GM21367 (cell line): Measurements from ENCODE around the gene KRTAP10-6.
"Not testable (repeated sequence)": the region's sequence is repeated elsewhere in the genome, so short reads cannot be mapped to it uniquely, and the experiment has no call there.

Experiments used
- ATAC-seq: cut with Tn5 transposase; IDR thresholded peaks from one replicate; pipeline ENCODE4 v1.9.1; 2021; ENCODE audit not compliant: unreplicated experiment

The KRTAP10-6 gene

DNA sequence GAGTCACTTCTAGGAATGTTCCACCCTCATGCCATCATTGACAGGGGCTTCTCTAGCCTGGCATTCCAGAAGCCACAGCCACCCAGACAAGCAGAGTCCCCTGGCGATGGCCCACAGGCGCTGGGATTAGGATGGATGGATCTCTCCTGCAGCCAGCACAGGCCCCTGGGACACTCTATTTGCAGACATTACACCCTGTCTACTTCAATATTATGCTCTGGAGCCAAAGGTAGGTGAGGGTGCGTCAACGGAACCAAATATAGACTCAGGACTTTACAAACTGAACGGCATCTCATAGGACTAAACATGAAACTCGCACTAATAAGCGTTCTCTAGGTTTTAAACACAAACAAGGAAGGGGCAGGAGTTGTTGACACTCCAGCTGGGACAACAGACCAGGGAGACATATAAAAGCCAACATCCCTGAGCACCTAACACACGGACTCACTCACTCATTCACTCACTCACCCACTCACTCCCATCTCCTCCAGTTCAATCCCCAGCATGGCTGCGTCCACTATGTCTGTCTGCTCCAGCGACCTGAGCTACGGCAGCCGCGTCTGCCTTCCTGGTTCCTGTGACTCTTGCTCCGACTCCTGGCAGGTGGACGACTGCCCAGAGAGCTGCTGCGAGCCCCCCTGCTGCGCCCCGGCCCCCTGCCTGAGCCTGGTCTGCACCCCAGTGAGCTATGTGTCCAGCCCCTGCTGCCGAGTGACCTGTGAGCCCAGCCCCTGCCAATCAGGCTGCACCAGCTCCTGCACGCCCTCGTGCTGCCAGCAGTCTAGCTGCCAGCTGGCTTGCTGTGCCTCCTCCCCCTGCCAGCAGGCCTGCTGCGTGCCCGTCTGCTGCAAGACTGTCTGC, 8.0 kb upstream of the KRTAP10-6 start, which contains the start of gene KRTAP10-7:
KRTAP10-7 (plus strand) TSS at position 480 of the 861 bp plus-strand sequence; CDS start at position 505, 25 bp downstream.
- ATAC-seq, result not testable (repeated sequence)

DNA sequence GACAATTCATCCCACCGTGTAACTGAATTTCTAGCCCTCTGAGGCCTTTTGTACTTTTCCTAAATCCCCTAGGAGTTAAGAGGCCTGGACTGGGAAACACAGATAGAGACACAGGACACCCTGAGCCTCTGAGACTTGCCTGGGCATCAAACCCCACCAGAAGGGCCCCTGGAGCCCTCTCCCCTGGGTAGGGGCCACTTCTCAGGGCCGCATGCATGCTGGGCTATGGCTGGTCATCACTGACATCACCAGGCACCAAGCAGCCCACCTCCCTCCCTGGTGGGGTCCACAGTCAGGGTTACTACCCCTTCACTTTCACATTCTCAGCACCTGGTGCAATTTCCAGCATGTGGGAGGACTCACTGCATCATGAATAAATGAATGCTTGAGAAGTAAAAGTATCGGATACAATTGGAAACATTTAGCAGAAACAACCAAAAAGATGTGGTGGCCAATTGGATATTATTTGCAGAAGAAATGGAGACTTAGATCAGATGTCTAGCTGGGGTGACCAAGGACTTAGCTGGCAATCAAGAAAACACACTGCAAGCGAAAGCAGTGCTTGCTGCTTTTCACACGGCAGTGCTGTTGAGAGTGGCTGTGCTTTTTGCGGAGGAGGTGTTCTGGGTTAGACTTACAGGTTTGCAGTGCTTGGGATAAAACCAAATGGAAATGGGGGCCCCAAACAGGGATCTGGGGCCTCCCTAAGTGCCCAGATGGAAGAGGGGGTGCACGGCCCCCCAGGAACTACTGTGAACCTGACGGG, 7.1 kb upstream of the KRTAP10-6 start:
- no peak for ATAC-seq

DNA sequence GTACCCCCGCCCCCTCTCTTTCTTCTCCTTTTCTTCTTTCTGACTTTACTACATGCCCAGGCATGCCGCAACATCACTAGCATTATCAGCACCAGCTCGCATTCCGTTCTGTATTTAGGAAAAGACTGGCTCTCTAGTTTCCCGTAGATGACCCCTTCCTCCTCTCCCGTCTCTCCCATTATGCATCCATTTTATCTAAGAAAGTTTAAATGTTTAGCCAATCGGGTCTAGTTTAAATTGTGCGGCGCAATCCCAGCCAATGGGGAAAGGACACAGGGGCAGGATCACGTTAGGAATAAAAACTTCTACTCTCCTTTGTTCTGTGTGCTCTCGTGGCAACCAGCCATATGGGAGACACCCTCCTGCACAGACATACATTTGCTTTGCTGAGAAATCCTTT, 5.8 kb upstream of the KRTAP10-6 start:
- ATAC-seq, result no peak

DNA sequence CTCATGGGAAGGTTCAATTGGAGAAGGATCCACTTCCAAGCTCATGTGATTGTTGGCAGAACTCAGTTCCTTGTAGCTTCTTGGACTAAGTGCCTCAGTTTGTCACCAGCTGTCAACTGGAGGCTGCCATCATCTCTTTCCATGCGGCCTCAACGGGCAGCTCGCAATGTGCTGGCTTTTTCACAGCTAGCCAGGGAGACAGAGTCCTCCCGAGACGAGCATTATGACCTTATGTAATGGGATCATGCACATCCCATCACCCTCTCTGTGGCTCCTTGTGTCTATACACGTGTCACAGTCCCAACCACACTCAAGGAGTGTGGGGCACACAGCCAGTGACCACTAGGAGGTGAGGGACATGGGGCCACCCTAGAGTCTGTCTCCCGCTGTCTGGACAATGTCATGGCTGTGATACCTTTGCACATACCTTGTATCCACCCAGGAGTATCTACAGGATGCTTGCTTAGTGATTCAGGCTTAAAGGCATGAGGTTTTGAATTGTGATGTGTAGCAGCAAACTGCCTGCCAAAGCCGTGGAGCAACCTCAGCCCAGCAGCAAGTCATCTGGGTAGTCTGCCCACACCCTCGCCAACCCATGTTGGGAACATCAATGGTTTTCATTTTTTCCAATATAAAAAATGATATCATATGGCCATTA, 3.9 kb upstream of the KRTAP10-6 start:
- no peak for ATAC-seq

DNA sequence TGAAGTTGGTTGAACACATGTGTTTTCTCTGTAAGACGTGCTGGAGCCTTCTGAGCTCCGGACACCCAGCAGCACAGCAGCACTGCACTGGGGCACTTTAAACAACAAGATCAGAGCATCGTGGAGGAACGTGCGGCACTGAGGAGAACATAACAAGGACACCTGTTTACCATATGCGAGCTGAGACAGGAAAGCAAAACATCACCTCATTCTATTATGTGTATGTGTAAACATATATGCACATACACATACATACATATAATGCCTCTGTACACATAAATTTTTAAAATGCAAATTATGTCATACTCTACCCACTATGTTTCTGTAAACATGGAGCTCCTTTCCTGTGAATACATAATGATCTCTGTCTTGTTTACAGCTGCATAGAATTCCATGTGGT, 3.2 kb upstream of the KRTAP10-6 start:
- ATAC-seq, result no peak

DNA sequence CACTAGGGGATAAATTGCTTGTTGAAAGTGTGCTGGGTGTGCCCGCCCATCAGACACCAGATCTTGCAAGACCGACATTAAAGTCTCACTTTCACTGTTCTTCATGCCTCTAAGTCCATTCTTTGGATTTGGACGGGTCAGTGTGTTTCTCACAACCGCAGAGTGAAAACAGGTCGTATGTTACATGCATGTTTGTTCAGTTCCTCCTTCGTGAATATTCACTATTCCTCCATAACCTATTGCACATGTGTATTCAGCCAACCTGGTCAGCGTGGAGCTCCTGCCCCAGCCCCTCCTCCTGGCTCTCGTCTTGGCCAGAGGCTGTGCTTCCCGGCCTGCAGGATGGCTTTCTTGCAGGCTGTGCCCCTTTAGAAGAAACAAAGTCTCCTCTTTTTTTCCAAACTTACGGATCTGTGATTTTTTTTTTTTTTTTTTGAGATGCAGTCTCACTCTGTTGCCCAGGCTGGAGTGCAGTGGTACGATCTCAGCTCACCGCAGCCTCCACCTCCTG, 2.2 kb upstream of the KRTAP10-6 start:
- ATAC-seq, result no peak

DNA sequence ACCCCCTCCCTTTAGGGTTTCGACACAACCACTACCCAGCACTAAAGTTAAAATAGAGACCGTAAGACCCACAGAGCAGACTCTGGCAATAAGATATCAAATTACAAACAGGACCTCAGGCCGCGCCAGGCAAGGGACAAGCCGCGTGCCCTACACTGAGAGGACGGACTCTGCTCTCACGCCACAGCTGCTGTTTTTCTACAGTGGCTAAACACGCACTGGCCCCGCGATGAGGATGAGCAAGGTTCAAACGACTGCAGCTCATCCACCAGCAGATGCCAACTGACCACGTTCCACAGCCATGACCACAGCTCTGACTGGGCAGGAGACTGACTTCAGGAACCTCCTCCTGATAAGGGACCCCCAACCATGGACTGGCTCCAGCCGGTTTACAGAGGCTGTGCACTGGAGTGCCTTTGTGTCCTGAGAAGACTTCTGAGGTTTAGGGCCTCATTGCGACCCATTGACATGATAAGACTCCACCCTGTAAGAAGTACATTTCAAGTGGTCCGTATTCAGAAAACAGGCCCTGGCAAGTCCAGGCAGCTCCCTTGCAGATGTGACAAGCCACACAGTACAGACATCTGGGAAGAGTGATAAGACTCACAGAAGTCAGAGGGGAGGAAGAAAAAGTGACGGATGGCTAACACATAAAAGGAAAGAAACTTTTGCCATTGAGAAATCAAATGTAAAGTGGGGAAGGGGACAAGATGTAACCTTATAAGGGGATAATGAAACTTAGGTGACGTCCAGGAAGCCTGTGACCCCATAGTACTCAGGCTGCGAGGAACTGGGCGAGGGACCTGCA, 1.5 kb upstream of the KRTAP10-6 start:
- ATAC-seq, result no peak

DNA sequence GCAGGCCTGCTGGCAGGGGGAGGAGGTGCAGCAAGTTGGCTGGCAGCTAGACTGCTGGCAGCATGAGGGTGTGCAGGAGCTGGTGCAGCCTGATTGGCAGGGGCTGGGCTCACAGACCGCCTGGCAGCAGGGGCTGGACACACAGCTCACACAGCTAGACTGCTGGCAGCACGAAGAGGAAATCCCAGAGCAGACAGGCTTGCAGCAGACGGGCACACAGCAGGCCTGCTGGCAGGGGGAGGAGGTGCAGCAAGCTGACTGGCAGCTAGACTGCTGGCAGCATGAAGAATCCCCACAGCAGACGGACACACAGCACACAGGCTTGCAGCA, 539 bp downstream of the KRTAP10-6 start:
- not testable (repeated sequence) for ATAC-seq

DNA sequence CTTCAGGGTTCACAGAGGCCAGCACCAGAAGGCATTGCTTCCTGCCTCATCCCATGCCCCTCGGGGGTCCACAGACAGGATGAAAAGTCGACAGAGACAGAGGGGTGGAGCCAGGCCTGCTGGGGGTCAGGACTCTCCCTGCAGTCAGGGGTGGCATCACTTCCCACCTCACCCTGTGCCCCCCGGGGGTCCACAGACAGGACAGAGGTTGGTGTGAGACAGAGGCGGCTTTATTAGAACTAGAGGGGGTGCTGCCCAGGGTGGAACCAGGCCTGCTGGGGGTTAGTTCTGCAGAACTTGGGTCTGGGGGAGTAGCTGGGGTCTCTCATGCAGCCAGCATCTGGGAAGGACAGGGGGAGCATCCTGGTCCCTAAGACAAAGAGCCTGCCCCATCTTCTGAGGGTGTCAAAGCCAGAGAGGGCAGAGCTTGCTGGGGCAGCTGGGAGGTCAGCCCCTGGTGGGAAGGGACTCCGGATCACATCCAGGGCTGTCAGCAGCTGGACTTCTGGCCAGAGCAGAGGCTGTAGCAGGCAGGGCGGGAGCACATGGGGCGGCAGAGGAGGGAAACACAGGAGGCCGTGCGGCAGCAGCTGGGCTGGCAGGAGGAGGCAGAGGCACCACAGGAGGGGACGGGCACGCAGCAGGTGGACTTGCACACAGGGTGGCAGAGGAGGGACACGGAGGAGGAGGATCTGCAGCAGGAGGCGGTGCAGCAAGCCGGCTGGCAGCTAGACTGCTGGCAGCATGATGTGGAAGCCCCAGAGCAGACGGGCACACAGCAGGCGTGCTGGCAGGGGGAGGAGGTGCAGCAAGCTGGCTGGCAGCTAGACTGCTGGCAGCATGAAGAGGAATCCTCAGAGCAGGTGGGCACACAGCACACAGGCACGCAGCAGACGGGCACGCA, 1.2 kb downstream of the KRTAP10-6 start:
- not testable (repeated sequence) for ATAC-seq

DNA sequence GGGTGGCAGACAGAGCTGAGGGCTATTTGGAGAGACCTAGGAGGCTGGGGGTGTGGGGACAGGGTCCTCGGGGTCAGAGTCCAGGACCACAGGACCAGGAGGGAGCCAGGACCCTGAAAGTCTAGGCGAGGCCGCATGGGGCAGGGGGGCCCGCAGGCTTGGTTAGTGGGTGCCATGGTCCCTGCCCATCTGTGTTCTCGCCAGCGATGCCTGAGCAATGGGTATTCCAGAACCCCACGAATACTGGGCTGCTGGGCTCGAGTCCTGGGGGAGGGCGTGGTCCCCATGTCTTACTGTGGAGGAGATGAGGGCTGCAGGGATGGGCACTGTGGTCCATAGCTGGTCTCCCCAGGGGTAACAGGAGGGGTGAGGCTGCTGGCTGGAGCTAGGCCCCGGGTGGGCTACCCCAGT, 2.0 kb downstream of the KRTAP10-6 start:
- ATAC-seq, result no peak

DNA sequence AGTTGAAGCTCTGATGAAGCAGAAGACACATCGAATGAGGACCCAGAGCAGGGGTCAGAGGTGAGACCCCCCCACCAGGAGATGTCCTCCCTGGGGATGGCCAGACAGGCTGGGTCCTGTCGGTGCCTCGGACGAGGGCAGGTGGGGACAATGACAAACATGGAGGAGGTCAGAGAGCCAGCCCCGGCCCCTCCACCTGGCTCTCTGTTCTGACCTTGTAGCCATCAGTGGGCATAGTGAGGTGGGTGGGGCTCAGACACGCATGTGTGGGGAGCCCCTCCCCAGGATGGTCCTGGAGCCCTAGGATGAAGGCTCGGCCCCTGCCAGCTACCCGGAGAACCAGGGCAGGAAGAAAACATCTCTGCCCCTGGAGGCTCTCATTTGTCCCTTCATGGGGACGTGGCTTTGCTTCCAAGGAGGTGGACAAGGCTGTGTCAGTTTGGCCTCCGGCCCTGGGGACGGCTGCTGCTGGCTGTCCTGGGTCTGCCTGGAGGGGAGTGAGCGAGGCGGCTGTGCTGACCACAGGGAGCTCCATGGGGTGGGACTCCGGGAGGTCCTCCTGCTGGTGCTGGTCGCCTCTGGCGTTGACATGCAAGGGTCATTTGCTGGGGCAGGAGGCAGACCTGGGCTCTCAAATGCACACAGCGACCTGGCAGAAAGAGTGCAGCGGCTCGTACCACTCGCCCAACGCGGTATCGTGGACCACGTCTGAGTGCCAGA, 2.6 kb downstream of the KRTAP10-6 start:
- ATAC-seq, result no peak

DNA sequence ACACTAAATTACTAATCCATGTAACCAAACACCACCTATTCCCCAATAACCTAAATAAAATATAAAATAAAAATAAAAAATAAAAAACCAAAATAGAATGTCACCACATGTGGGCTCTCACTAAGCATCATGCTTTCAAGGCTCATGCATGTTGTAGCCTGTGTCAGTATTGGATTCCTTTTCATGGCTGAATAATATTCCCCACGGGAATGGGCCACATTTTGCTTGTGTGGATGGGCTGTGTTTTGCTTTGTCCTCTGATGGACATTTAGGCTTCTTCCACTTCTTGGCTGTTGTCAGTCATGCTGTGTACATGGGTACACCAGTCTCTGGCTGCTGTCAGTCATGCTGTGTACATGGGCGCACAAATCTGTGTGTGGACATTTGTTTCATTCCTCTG, 3.2 kb downstream of the KRTAP10-6 start:
- no peak for ATAC-seq

DNA sequence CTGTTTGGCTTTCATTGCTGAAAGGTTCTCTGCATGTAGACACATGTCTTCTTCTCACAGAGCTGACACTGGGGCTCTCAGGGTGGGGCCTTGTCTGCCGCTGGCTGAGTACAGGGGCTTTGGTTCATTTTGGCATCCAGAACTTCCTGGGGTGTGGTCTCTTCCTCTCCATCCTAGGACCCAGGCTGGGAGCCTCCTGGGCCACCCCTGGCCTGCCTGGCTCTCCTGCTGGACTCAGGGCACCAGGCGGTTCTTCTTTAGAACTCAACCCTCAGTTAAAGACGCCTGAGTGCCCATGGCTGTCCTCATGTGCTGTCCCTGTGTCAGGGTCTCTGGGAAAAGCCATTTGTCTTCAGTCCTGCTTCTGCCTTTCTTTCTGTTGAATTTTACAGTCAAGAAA, 6.4 kb downstream of the KRTAP10-6 start:
- ATAC-seq, result no peak

DNA sequence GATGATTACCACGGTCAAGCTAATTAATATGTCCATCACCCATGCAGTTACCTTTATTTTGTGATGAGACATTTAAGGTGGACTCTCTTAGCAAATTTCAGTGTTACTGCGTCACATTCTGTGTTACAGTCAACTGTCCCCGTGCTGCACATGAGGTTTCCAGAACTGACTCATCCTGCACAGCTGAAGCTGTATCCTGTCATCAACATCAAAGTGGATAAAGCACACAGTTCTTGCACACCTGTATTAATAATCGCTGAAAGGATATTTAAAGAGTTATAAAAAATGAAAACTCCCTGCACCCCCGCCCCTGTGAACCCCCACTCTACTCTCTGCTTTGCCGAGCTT, 8.5 kb downstream of the KRTAP10-6 start:
- no peak for ATAC-seq

DNA sequence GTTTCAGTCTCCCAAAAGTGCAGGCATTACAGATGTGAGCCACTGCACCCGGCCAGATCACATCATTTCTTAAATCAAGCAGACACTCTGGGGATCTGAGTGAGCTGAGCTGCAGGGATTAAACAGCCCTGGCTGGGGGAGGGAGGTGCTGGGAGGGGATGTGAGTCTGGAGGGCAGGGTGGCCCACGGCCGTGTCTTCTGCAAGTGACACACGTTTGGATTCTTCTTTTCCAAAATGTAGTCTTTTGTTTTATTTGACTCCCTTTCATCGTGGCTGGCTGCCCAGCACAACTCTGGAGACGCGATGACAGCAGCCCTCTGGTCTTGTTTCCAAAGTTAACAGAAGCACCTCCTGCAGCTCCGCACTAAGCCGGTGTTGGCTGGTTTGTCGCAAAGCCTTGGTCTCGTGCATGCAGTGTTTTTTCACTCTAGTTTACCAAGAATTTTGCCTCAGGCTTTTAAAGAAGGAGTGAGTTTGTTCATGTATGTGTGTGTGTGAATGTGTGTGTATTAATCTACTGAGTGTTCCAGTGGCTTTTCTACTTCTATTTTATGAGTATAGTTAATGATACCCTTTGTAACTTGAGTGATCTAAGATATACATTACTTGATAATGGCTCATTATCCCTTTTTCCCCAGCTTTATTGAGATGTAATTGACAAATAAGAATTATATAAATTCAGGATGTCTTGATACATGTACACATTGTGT, 9.1 kb downstream of the KRTAP10-6 start:
- ATAC-seq, result no peak

DNA sequence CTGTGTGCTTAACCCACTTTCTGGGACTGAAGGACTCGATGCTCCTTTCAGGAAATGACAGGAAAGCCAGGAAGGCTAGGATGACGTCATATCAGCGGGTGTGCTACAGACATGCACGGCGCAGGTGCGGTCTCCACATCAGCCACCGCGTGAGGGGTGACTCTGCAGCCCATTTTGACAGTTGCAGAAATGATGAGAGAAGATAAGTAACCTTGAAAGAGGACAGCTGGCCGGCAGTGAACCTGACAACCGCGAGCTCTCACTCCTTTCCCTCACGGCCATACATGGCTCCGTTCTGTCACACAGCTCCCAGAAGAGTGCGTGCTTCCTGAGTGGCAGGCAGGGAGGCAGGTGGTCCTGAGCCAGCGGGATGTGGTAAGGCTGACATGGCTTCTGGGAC, 10.2 kb downstream of the KRTAP10-6 start:
- no peak for ATAC-seq

DNA sequence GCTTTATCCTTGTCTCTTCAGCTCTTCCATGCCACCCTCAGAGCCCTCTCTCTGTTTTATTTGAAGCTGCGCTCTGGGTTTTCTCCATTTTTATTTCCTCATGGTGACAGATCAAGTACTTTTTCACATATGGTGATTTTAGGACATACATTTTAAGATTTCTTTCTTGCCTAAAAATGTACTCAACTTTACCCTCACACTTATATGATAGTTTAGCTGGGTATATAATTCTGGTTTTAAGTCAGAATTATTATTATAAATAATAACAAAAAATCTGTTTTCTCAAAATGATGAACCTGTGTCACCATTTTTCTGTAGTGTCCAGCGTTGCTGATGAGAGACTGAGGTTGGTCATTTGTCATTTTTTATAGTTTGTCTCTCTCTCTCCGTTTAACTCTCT, 11.1 kb downstream of the KRTAP10-6 start:
- ATAC-seq, result no peak

DNA sequence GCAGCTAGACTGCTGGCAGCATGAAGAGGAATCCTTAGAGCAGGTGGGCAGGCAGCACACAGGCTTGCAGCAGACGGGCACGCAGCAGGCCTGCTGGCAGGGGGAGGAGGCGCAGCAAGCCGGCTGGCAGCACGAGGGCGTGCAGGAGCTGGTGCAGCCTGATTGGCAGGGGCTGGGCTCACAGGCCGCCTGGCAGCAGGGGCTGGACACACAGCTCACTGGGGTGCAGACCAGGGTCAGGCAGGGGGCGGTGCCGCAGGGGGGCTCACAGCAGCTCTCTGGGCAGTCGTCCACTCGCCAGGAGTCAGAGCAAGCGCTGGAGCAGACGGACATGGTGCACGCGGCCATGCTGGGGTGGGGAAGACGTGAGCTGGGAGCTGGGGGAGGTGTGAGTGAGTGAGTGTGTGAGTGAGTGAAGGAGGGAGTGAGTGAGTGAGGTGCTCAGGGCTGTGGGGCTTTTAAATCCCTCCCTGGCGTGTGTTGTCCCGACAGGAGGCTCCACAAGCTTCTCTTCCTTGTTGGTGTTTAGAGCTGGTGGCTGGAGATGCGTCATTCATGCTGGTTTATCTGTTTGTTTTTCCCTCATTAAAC, 12.0 kb downstream of the KRTAP10-6 start, which contains the start of gene KRTAP10-5:
KRTAP10-5 (minus strand) TSS at position 374 of the 591 bp plus-strand sequence; CDS start at position 348, 26 bp downstream.
- ATAC-seq, result not testable (repeated sequence)
